Neuronal stem cell (in vitro differentiated cells): ENCODE results near the gene NDUFS1.
"Not testable (repeated sequence)": the region's sequence is repeated elsewhere in the genome, so short reads cannot be mapped to it uniquely, and the experiment has no call there.

Source experiments
- DNase-seq: peaks from one replicate; pipeline ENCODE4 v3.0.0-alpha.2; 2013; ENCODE audit warnings: low spot score
- H2AFZ ChIP-seq: one replicate; pipeline ENCODE4 v1.6.1; 2013; ENCODE audit warnings: mild to moderate bottlenecking, low read length, inconsistent platforms
- H2AK5ac ChIP-seq: 2 replicates; pipeline ENCODE4 v1.6.1; 2013; ENCODE audit warnings: low read depth, mild to moderate bottlenecking, inconsistent platforms, low read length, moderate library complexity, mixed read lengths
- H2BK120ac ChIP-seq: 2 replicates; pipeline ENCODE4 v1.6.1; 2013; ENCODE audit warnings: low read depth, mild to moderate bottlenecking, inconsistent platforms, low read length, moderate library complexity, mixed read lengths
- H2BK12ac ChIP-seq: one replicate; pipeline ENCODE4 v1.6.1; 2013; ENCODE audit warnings: low read length, inconsistent platforms
- H2BK15ac ChIP-seq: 2 replicates; pipeline ENCODE4 v1.6.1; 2013; ENCODE audit warnings: mild to moderate bottlenecking, low read length, inconsistent platforms, mixed read lengths
- H2BK5ac ChIP-seq: one replicate; pipeline ENCODE4 v1.6.1; 2013; ENCODE audit warnings: inconsistent platforms, mild to moderate bottlenecking, low read length, moderate library complexity
- H3K14ac ChIP-seq: one replicate; pipeline ENCODE4 v1.6.1; 2013; ENCODE audit warnings: low read length, inconsistent platforms
- H3K18ac ChIP-seq: 2 replicates; pipeline ENCODE4 v1.6.1; 2013; ENCODE audit warnings: low read length, inconsistent platforms
- H3K23ac ChIP-seq: 2 replicates; pipeline ENCODE4 v1.6.1; 2013; ENCODE audit warnings: low read depth, mild to moderate bottlenecking, mixed read lengths, low read length, inconsistent platforms; ENCODE audit not compliant: poor library complexity
- H3K27ac ChIP-seq: replicated peaks from 3 replicates; pipeline ENCODE4 v1.5.1; 2013; ENCODE audit warnings: low read length, inconsistent platforms
- H3K27me3 ChIP-seq, 3 experiments: 2 replicates each; pipeline ENCODE4 v1.6.1; 2013; ENCODE audit warnings: low read length in 3 of 3, mild to moderate bottlenecking in 2 of 3, inconsistent platforms in 1 of 3, low read depth in 1 of 3, mixed read lengths in 1 of 3, moderate library complexity in 1 of 3; ENCODE audit not compliant: control insufficient read depth in 3 of 3, insufficient read depth in 3 of 3
- H3K36me3 ChIP-seq, 2 donors: replicated peaks in 1 of 2; 2 replicates each; pipeline ENCODE4 v1.6.1; 2013; ENCODE audit warnings: low read length in 2 of 2; ENCODE audit not compliant: control insufficient read depth in 2 of 2, insufficient read depth in 2 of 2
- H3K4ac ChIP-seq: 2 replicates; pipeline ENCODE4 v1.6.1; 2013; ENCODE audit warnings: inconsistent platforms, mild to moderate bottlenecking, low read length, moderate library complexity
- H3K4me1 ChIP-seq, 2 donors: 1 replicate in 1 of 2; 2 replicates in 1 of 2; pipeline ENCODE4 v1.6.1; 2013; ENCODE audit warnings: low read length in 2 of 2, low read depth in 1 of 2; ENCODE audit not compliant: control insufficient read depth in 2 of 2, insufficient read depth in 1 of 2
- H3K4me2 ChIP-seq: one replicate; pipeline ENCODE4 v1.6.1; 2013; ENCODE audit warnings: mild to moderate bottlenecking, low read length, inconsistent platforms; ENCODE audit not compliant: insufficient read depth, poor library complexity, severe bottlenecking
- H3K4me3 ChIP-seq, 2 donors: 2 replicates each; pipeline ENCODE4 v1.5.1; 2013; ENCODE audit warnings: low read length in 2 of 2, mild to moderate bottlenecking in 2 of 2, inconsistent platforms in 1 of 2, moderate library complexity in 1 of 2
- H3K79me1 ChIP-seq: one replicate; pipeline ENCODE4 v1.6.1; 2013; ENCODE audit warnings: low read depth, mild to moderate bottlenecking, inconsistent platforms, low read length, moderate library complexity
- H3K9ac ChIP-seq: one replicate; pipeline ENCODE4 v1.6.1; 2013; ENCODE audit warnings: mild to moderate bottlenecking, low read depth, low read length, inconsistent platforms; ENCODE audit not compliant: poor library complexity
- H3K9me3 ChIP-seq, 2 donors: replicated peaks in 1 of 2; 2 replicates each; pipeline versions ENCODE3 to v1.6.1; 2013; ENCODE audit warnings: low read length in 2 of 2, mild to moderate bottlenecking in 2 of 2, inconsistent platforms in 1 of 2, low read depth in 1 of 2, mixed read lengths in 1 of 2, moderate library complexity in 1 of 2; ENCODE audit not compliant: control insufficient read depth in 2 of 2, insufficient read depth in 1 of 2
- H4K8ac ChIP-seq: one replicate; pipeline ENCODE4 v1.6.1; 2013; ENCODE audit warnings: low read depth, mild to moderate bottlenecking, inconsistent platforms, low read length, moderate library complexity
- H4K91ac ChIP-seq: one replicate; pipeline ENCODE4 v1.6.1; 2013; ENCODE audit warnings: low read length, low read depth, mild to moderate bottlenecking, inconsistent platforms; ENCODE audit not compliant: poor library complexity
- WGBS, 2 donors: extraction: QIAGEN DNeasy Blood & Tissue Kit; methylation state at CpG; one replicate each; pipeline ENCODE4 v1.1.7; 2013; ENCODE audit warnings: missing lambda C conversion rate in 2 of 2, mixed read lengths in 1 of 2; ENCODE audit not compliant: insufficient read length in 2 of 2, insufficient replicate concordance in 1 of 2; ENCODE audit errors: extremely low coverage in 2 of 2; 5-methylcytosine and 5-hydroxymethylcytosine counted together

The NDUFS1 gene

DNA sequence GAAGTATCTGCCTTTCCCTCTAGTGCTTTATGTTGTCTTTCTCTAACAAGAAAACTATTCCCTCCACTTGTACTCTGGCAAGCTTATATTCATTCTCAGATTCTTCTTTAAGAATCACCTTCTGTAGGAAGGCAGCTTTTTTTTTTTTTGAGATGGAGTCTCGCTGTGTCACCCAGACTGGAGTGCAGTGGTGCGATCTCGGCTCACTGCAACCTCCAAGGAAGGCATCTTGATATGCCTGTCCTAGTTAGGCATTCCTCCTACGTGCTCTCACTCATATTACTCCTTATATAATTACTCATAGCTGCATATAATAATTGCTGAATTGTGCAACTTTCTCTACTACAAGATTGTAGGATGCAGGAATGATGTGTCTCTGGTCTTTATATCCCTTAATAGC lies 15.8 kb downstream of the NDUFS1 start:
- Histone ChIP-seq H2AK5ac (no peak overlapping the region), H3K14ac (no peak overlapping the region), H2BK120ac (no peak overlapping the region), H3K4ac (no peak overlapping the region), H3K27me3 (no peaks in the 10 kb centered on the region), H3K4me2 (no peak overlapping the region), H4K91ac (no peak overlapping the region), H3K36me3 (peaks cover 32 to 95% of the 10 kb centered on the region in 2 donors), H2BK12ac (no peak overlapping the region), H3K23ac (no peak overlapping the region), H3K27ac (no peak overlapping the region), H3K4me1 (no peaks in the 10 kb centered on the region), H3K18ac (no peak overlapping the region), H3K9ac (no peak overlapping the region), H2AFZ (no peak overlapping the region), H3K4me3 (no peak overlapping the region), H3K9me3 (no peaks in the 10 kb centered on the region), H4K8ac (no peak overlapping the region), H2BK5ac (no peak overlapping the region), H3K79me1 (no peaks in the 10 kb centered on the region), H2BK15ac (no peak overlapping the region)
- DNase-seq, result no peak
- WGBS, 2 donors, result no CpG with 5 or more reads among the region's 4 CpGs

DNA sequence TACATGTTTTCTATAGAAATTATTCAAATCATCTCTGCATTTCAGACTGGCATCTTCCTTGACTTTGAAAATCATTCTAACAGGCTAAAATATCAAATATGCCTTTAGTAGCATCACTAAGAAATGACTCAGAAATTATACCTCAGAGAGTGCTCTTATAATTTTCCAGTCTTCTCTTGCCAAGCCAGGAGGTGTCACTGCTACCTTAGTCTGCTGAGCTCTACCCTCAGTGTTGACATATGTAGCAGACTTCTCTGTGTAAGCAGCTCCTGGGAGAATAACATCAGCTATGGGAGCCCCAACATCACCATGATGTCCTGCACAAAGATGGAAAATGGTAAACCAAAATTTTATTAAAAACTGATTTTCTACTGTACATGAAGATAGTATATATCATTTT lies 31.6 kb downstream of the NDUFS1 start:
- Histone ChIP-seq H2BK15ac (no peak overlapping the region), H3K23ac (no peak overlapping the region), H4K91ac (no peak overlapping the region), H3K9ac (no peak overlapping the region), H3K4me2 (no peak overlapping the region), H3K14ac (no peak overlapping the region), H4K8ac (no peak overlapping the region), H3K4me1 (no peaks in the 10 kb centered on the region), H3K27ac (no peak overlapping the region), H3K27me3 (no peaks in the 10 kb centered on the region), H2BK5ac (no peak overlapping the region), H3K18ac (no peak overlapping the region), H2BK120ac (no peak overlapping the region), H2BK12ac (no peak overlapping the region), H3K79me1 (no peaks in the 10 kb centered on the region), H3K4me3 (no peak overlapping the region), H3K9me3 (peaks cover 0 to 1% of the 10 kb centered on the region in 2 donors), H2AK5ac (no peak overlapping the region), H3K36me3 (peaks cover 19 to 95% of the 10 kb centered on the region in 2 donors), H3K4ac (no peak overlapping the region), H2AFZ (no peak overlapping the region)
- DNase-seq, result no peak

DNA sequence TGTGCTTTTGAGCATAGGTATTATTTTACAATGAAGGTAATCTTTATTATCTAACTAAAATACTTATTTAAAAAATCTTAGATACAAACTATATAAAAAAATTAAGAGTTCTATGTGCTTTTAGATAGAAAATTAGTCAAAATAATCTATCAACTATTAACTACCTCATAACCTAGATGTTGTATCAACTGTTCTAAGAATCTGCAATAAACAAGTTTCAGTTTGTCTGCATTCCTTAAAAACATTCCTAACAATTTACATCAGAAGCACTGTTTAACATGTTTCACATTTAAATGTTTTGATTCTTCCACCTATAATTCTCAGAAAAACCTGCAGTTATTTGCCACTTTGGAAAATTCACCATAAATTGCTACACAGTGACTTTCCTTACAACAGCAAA lies 33.3 kb downstream of the NDUFS1 start:
- no peak overlapping the region for H3K23ac ChIP-seq
- no peak overlapping the region for H2AK5ac ChIP-seq
- H3K9ac ChIP-seq, result no peak overlapping the region
- no peak overlapping the region for H4K91ac ChIP-seq
- no peak overlapping the region for H2AFZ ChIP-seq
- no peak overlapping the region for H2BK5ac ChIP-seq
- no peak overlapping the region for H4K8ac ChIP-seq
- no peaks in the 10 kb centered on the region for H3K79me1 ChIP-seq
- no peak overlapping the region for H3K4ac ChIP-seq
- H2BK120ac ChIP-seq, result no peak overlapping the region
- H3K4me2 ChIP-seq, result no peak overlapping the region
- no peaks in the 10 kb centered on the region for H3K27me3 ChIP-seq
- H2BK15ac ChIP-seq, result no peak overlapping the region
- H3K4me3 ChIP-seq, result no peak overlapping the region
- no peak overlapping the region for H2BK12ac ChIP-seq
- H3K36me3 ChIP-seq, result peaks cover 19 to 97% of the 10 kb centered on the region in 2 donors
- no peak overlapping the region for H3K18ac ChIP-seq
- DNase-seq, result no peak
- H3K4me1 ChIP-seq, result no peaks in the 10 kb centered on the region
- H3K27ac ChIP-seq, result no peak overlapping the region
- no peak overlapping the region for H3K14ac ChIP-seq
- peaks cover 0 to 1% of the 10 kb centered on the region in 2 donors for H3K9me3 ChIP-seq

DNA sequence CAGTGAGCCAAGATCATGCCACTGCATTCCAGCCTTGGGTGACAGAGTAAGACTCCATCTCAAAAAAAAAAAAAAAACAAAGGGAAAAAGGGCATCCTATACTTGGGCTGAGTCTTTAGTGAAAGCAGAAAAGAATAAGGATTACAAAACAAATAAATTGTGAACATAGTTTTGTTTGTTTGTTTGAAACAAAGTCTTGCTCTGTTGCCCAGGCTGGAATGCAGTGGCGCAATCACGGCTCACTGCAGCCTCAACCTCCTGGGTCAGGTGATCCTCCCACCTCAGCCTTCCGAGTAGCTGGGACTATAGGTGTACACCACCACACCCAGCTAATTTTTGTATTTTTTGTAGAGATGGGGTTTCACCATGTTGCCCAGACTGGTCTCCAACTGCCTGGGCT lies 36.7 kb downstream of the NDUFS1 start:
- H3K9ac ChIP-seq, H3K79me1 ChIP-seq, H3K14ac ChIP-seq, H4K91ac ChIP-seq, H3K23ac ChIP-seq, H2BK5ac ChIP-seq, H2AFZ ChIP-seq, H2BK12ac ChIP-seq, H3K18ac ChIP-seq, H3K4me1 ChIP-seq, H3K4me3 ChIP-seq, H3K27ac ChIP-seq, H4K8ac ChIP-seq, H3K9me3 ChIP-seq, H2BK120ac ChIP-seq, H2AK5ac ChIP-seq, H2BK15ac ChIP-seq, H3K4me2 ChIP-seq, H3K4ac ChIP-seq, H3K27me3 ChIP-seq, DNase-seq: not testable (repeated sequence)
- no CpG with 5 or more reads among the region's 3 CpGs for WGBS, 2 donors
- peaks cover 14 to 91% of the 10 kb centered on the region in 2 donors for H3K36me3 ChIP-seq
